ENCODE measurements around the gene FOXL2.

Gene FOXL2

GRCh38 chr3:138946663-138947494 is at the start of gene FOXL2, which contains the start of gene FOXL2NB:
Gene FOXL2 (minus strand): TSS chr3:138947137. CDS start chr3:138946722, 415 bp downstream.
Gene FOXL2NB (plus strand): TSS chr3:138947217. CDS start chr3:138947365, 148 bp downstream.
- no peak for DNase-seq (ENCODE audit: low read depth in 2 of 2)

GRCh38 chr3:138995706-138996105 is 48.8 kb upstream of the FOXL2 start:
- no peak for DNase-seq (ENCODE audit: low read depth in 2 of 2)

GRCh38 chr3:138987181-138987580 is 40.2 kb upstream of the FOXL2 start:
- DNase-seq (ENCODE audit: low read depth in 2 of 2) = no peak

GRCh38 chr3:138985932-138986331 is 39.0 kb upstream of the FOXL2 start:
- no peak for DNase-seq (ENCODE audit: low read depth in 2 of 2)

- no peak for DNase-seq (ENCODE audit: low read depth in 2 of 2)
Measured at GRCh38 chr3:138984816-138985215, 37.9 kb upstream of the FOXL2 start.

- DNase-seq (ENCODE audit: low read depth in 2 of 2) = no peak
Measured at GRCh38 chr3:138976047-138976446, 29.1 kb upstream of the FOXL2 start.

- no peak for DNase-seq (ENCODE audit: low read depth in 2 of 2)
Measured at GRCh38 chr3:138975351-138975750, 28.4 kb upstream of the FOXL2 start.

- DNase-seq (ENCODE audit: low read depth in 2 of 2) = no peak
Measured at GRCh38 chr3:138974462-138974861, 27.5 kb upstream of the FOXL2 start.

- no peak for DNase-seq (ENCODE audit: low read depth in 2 of 2)
Measured at GRCh38 chr3:138972941-138973340, 26.0 kb upstream of the FOXL2 start.

- no peak for DNase-seq (ENCODE audit: low read depth in 2 of 2)
Measured at GRCh38 chr3:138971766-138972320, 24.9 kb upstream of the FOXL2 start.

- DNase-seq (ENCODE audit: low read depth in 2 of 2) = no peak
Measured at GRCh38 chr3:138964923-138965322, 18.0 kb upstream of the FOXL2 start.

- DNase-seq (ENCODE audit: low read depth in 2 of 2) = no peak
Measured at GRCh38 chr3:138964264-138964663, 17.3 kb upstream of the FOXL2 start.

GRCh38 chr3:138962854-138963560 is 16.1 kb upstream of the FOXL2 start:
- no peak for DNase-seq (ENCODE audit: low read depth in 2 of 2)

- DNase-seq (ENCODE audit: low read depth in 2 of 2) = no peak
Measured at GRCh38 chr3:138960417-138960852, 13.5 kb upstream of the FOXL2 start.

GRCh38 chr3:138950701-138951100 is 3.8 kb upstream of the FOXL2 start:
- no peak for DNase-seq (ENCODE audit: low read depth in 2 of 2)

- no peak for DNase-seq (ENCODE audit: low read depth in 2 of 2)
Measured at GRCh38 chr3:138950006-138950644, 3.2 kb upstream of the FOXL2 start.

GRCh38 chr3:138949445-138950005 is 2.6 kb upstream of the FOXL2 start:
- DNase-seq (ENCODE audit: low read depth in 2 of 2) = no peak

GRCh38 chr3:138949002-138949418 is 2.1 kb upstream of the FOXL2 start:
- no peak for DNase-seq (ENCODE audit: low read depth in 2 of 2)

- no peak for DNase-seq (ENCODE audit: low read depth in 2 of 2)
Measured at GRCh38 chr3:138948371-138949001, 1.5 kb upstream of the FOXL2 start.

- DNase-seq (ENCODE audit: low read depth in 2 of 2) = no peak
Measured at GRCh38 chr3:138947495-138948121, 671 bp upstream of the FOXL2 start.

All from stimulated activated CD8-positive, alpha-beta memory T cell treated with anti-CD3 and anti-CD28 coated beads, Interleukin-15, amount 100 ng/mL, for 48 hours (primary cell).